HG03565 (cell line): ENCODE data around the gene RSPH9.

Experiments
- ATAC-seq: cut with Tn5 transposase; IDR thresholded peaks from one replicate; pipeline ENCODE4 v1.9.1; 2021; ENCODE audit warnings: mild to moderate bottlenecking, moderate library complexity; ENCODE audit not compliant: unreplicated experiment

The RSPH9 gene

GRCh38 chr6:43667245-43668150 lies 22.7 kb downstream of the RSPH9 start:
- no peak for ATAC-seq

GRCh38 chr6:43668151-43669028 lies 23.6 kb downstream of the RSPH9 start:
- ATAC-seq = no peak

- ATAC-seq = no peak
Measured at GRCh38 chr6:43669050-43669921, 24.4 kb downstream of the RSPH9 start.

- no peak for ATAC-seq
Measured at GRCh38 chr6:43669922-43670622, 25.2 kb downstream of the RSPH9 start.

GRCh38 chr6:43670623-43670986 lies 25.8 kb downstream of the RSPH9 start:
- no peak for ATAC-seq

- ATAC-seq = no peak
Measured at GRCh38 chr6:43671011-43671800, 26.4 kb downstream of the RSPH9 start.

GRCh38 chr6:43671801-43672690 lies 27.2 kb downstream of the RSPH9 start:
- no peak for ATAC-seq

GRCh38 chr6:43673444-43674084 lies 28.7 kb downstream of the RSPH9 start:
- no peak for ATAC-seq

GRCh38 chr6:43674291-43674690 lies 29.5 kb downstream of the RSPH9 start:
- ATAC-seq = no peak

GRCh38 chr6:43674921-43675320 lies 30.1 kb downstream of the RSPH9 start:
- ATAC-seq = no peak

GRCh38 chr6:43676962-43677606 lies 32.2 kb downstream of the RSPH9 start:
- ATAC-seq = no peak

- no peak for ATAC-seq
Measured at GRCh38 chr6:43677759-43678158, 32.9 kb downstream of the RSPH9 start.

GRCh38 chr6:43678341-43678740 lies 33.5 kb downstream of the RSPH9 start:
- no peak for ATAC-seq

- ATAC-seq = no peak
Measured at GRCh38 chr6:43679057-43679456, 34.2 kb downstream of the RSPH9 start.

GRCh38 chr6:43680308-43681200 lies 35.7 kb downstream of the RSPH9 start:
- no peak for ATAC-seq

GRCh38 chr6:43681303-43681702 lies 36.5 kb downstream of the RSPH9 start:
- no peak for ATAC-seq
